ENCODE results near the gene CEP44.

Gene CEP44

GRCh38 chr4:174283507-174284471 lies at the start of gene CEP44, which contains the start of gene FBXO8:
Gene CEP44 (plus strand): TSS chr4:174283911. CDS start chr4:174299122, 15,211 bp downstream.
Gene FBXO8 (minus strand): TSS chr4:174283667. CDS start chr4:174263092, 20,575 bp downstream.
- TF ChIP-seq CTCF (IDR thresholded peaks at IDR 0.05): no peak
- Mint-ChIP-seq H3K36me3 (ENCODE audit: low read depth) (peaks cover 37% of the 10 kb centered on the region), H3K4me3 (peak within 1 kb of the TSS; percentile 95), H3K27me3 (ENCODE audit: low read depth, poor library complexity) (no peaks in the 10 kb centered on the region), H3K27ac (peak within 1 kb of the TSS; percentile 100), H3K9me3 (peaks cover 15% of the 10 kb centered on the region), H3K4me1 (peaks cover 51% of the 10 kb centered on the region)
- peak; percentile 69 for DNase-seq

GRCh38 chr4:174236359-174236758 lies 47.4 kb upstream of the CEP44 start:
- DNase-seq: no peak
- no peaks in the 10 kb centered on the region for H3K4me1 Mint-ChIP-seq
- H3K36me3 Mint-ChIP-seq (ENCODE audit: low read depth): no peaks in the 10 kb centered on the region
- no peak overlapping the region for H3K27ac Mint-ChIP-seq
- no peak overlapping the region for H3K4me3 Mint-ChIP-seq
- no peaks in the 10 kb centered on the region for H3K9me3 Mint-ChIP-seq
- no peaks in the 10 kb centered on the region for H3K27me3 Mint-ChIP-seq (ENCODE audit: low read depth, poor library complexity)
- TF ChIP-seq CTCF (IDR thresholded peaks at IDR 0.05): no peak

- DNase-seq: no peak
- no peaks in the 10 kb centered on the region for H3K36me3 Mint-ChIP-seq (ENCODE audit: low read depth)
- H3K27me3 Mint-ChIP-seq (ENCODE audit: low read depth, poor library complexity): no peaks in the 10 kb centered on the region
- H3K4me3 Mint-ChIP-seq: no peak overlapping the region
- H3K4me1 Mint-ChIP-seq: no peaks in the 10 kb centered on the region
- TF ChIP-seq CTCF (IDR thresholded peaks at IDR 0.05): no peak
- H3K9me3 Mint-ChIP-seq: no peaks in the 10 kb centered on the region
- no peak overlapping the region for H3K27ac Mint-ChIP-seq
Measured at GRCh38 chr4:174241162-174241561, 42.5 kb upstream of the CEP44 start.

- Mint-ChIP-seq H3K4me1 (no peaks in the 10 kb centered on the region), H3K4me3 (no peak overlapping the region), H3K27ac (no peak overlapping the region), H3K27me3 (ENCODE audit: low read depth, poor library complexity) (no peaks in the 10 kb centered on the region), H3K9me3 (no peaks in the 10 kb centered on the region), H3K36me3 (ENCODE audit: low read depth) (no peaks in the 10 kb centered on the region)
- DNase-seq: no peak
- TF ChIP-seq CTCF (IDR thresholded peaks at IDR 0.05): no peak
Measured at GRCh38 chr4:174244441-174244840, 39.3 kb upstream of the CEP44 start.

GRCh38 chr4:174245714-174246113 lies 38.0 kb upstream of the CEP44 start:
- no peak overlapping the region for H3K27ac Mint-ChIP-seq
- no peak overlapping the region for H3K4me3 Mint-ChIP-seq
- no peaks in the 10 kb centered on the region for H3K9me3 Mint-ChIP-seq
- H3K4me1 Mint-ChIP-seq: no peaks in the 10 kb centered on the region
- no peaks in the 10 kb centered on the region for H3K36me3 Mint-ChIP-seq (ENCODE audit: low read depth)
- no peaks in the 10 kb centered on the region for H3K27me3 Mint-ChIP-seq (ENCODE audit: low read depth, poor library complexity)
- no peak for TF ChIP-seq CTCF (IDR thresholded peaks at IDR 0.05)
- DNase-seq: no peak

All from nephron progenitor cell (in vitro differentiated cells).